Pancreas (tissue), 10 donors: ENCODE data around the gene PCDHGA3. TPM values are rescaled to one million over a fixed set of nuclear protein-coding genes. Genes with fewer than 3 reads are reported as not detected.
A peak's percentile ranks its signal among the peaks of the same experiment; 100 is the strongest.

Experiments used
- ATAC-seq, 4 donors: fragments of 200-7000 bp; cut with Tn5 transposase; one replicate each; pipeline versions ENCODE4 v1.8.0 to v1.9.1; 2020; ENCODE audit warnings: mild to moderate bottlenecking in 4 of 4, moderate library complexity in 4 of 4
- DNase-seq, 6 donors: peaks; one replicate each; pipeline ENCODE4 v3.0.0-alpha.2; 2020
- FAIRE-seq: peaks from 2 replicates; lab custom pipeline; 2012; peaks lifted over from hg19 to GRCh38; lab: Jason Lieb, UNC
- H3K27ac ChIP-seq, 4 donors: fragments of 200-600 bp; sonication (generic); 1 replicate in 3 of 4; 2 replicates in 1 of 4; pipeline versions ENCODE4 v1.5.0 to v1.8.0; 2020
- H3K27me3 ChIP-seq, 4 donors: fragments of 200-600 bp; one replicate each; pipeline ENCODE4 v1.8.0; 2021
- H3K36me3 ChIP-seq, 3 donors: fragments of 200-600 bp; sonication (generic) in 1 of 3; one replicate each; pipeline versions ENCODE4 v1.5.0 to v1.8.0; 2020 to 2021
- H3K4me1 ChIP-seq, 3 donors: fragments of 200-600 bp; one replicate each; pipeline ENCODE4 v1.8.0; 2021
- H3K4me3 ChIP-seq, 4 donors: fragments of 200-600 bp; sonication (generic) in 2 of 4; one replicate each; pipeline versions ENCODE4 v1.5.0 to v1.8.0; 2020 to 2021
- H3K9me3 ChIP-seq, 4 donors: fragments of 200-600 bp; one replicate each; pipeline ENCODE4 v1.8.0; 2021
- WGBS, 2 donors: extraction: QIAGEN DNeasy Blood & Tissue Kit; methylation state at CpG; one replicate each; pipeline ENCODE4 v1.1.7; 2013; 5-methylcytosine and 5-hydroxymethylcytosine counted together
- intact Hi-C, 3 donors: fragments of 100-400 bp; cut with DNase I; formaldehyde crosslinking; loops; one replicate each; pipeline versions ENCODE4 v1.11.1 to v1.14.2; 2022
- polyA plus RNA-seq, 2 donors: library from polyadenylated mRNA; stranded (reverse); fragments of 200-250 nt; gene quantifications; one replicate each; pipeline ENCODE4 v1.2.3, GENCODE V29; 2013
- total RNA-seq, 6 donors: library from RNA; stranded (reverse); fragmentation: NEBNext Ultra II Directional in 4 of 6; extraction: Animal tissue kit (Norgen Biotek cat#: 25700) in 4 of 6; gene quantifications; one replicate each; pipeline versions ENCODE4 v1.2.1 to v1.2.4, GENCODE V29; 2021 to 2023
- TF ChIP-seq, protein P1 (sequence below), 4 donors: fragments of 200-600 bp; sonication (generic) in 3 of 4; IDR thresholded peaks; one replicate each; pipeline versions ENCODE4 v1.5.0 to v1.8.0; 2021; ENCODE audit warnings: antibody characterized with exemption in 4 of 4
- donor health status: healthy with polysubstance abuse.
- donor health status: DM: no; HTN: no; CAD: no; lungs with moderate emphysema.
- donor health status: DM: no; HTN: no; CAD: no.
- donor health status: control.
- donor health status: control.
- donor health status: Bipolar disorder and iron deficiency.
- donor health status: DM: yes; HTN: yes; CAD: no.
- donor health status: DM: no; HTN: no; CAD: no.
- donor health status: DM: no; HTN: no; CAD: no.
- donor health status: DM: yes; HTN: yes; CAD: no.

Gene PCDHGA3
- total and polyA plus RNA-seq, 8 donors, result 0.52 to 2.4 (median 1.6) TPM

DNA sequence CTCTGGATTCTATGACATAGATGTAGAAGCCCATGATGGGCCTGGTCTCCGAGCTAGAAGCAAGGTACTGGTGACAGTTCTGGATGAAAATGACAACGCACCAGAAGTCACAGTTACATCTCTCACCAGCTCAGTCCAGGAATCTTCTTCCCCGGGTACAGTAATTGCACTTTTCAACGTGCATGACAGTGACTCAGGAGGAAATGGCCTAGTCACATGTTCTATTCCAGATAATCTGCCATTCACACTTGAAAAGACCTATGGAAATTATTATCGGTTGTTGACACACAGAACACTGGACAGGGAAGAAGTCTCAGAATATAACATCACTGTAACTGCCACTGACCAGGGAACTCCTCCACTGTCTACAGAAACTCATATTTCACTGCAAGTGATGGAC lies 12.5 kb downstream of the PCDHGA3 start:
- Histone ChIP-seq H3K4me1 (no peaks in the 10 kb centered on the region), H3K27ac (no peak overlapping the region), H3K27me3 (peaks cover 0 to 2% (median 0%) of the 10 kb centered on the region in 4 donors), H3K9me3 (peaks cover 0 to 14% (median 3%) of the 10 kb centered on the region in 4 donors), H3K4me3 (no peak overlapping the region), H3K36me3 (no peaks in the 10 kb centered on the region)
- ATAC-seq, result no peak
- DNase-seq, result no peak
- TF ChIP-seq, protein P1, sequence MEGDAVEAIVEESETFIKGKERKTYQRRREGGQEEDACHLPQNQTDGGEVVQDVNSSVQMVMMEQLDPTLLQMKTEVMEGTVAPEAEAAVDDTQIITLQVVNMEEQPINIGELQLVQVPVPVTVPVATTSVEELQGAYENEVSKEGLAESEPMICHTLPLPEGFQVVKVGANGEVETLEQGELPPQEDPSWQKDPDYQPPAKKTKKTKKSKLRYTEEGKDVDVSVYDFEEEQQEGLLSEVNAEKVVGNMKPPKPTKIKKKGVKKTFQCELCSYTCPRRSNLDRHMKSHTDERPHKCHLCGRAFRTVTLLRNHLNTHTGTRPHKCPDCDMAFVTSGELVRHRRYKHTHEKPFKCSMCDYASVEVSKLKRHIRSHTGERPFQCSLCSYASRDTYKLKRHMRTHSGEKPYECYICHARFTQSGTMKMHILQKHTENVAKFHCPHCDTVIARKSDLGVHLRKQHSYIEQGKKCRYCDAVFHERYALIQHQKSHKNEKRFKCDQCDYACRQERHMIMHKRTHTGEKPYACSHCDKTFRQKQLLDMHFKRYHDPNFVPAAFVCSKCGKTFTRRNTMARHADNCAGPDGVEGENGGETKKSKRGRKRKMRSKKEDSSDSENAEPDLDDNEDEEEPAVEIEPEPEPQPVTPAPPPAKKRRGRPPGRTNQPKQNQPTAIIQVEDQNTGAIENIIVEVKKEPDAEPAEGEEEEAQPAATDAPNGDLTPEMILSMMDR (IDR thresholded peaks at IDR 0.05), result no peak
- no peak for FAIRE-seq
- WGBS, 2 donors, result 67 to 68% methylated on average over 5 of the region's 5 CpGs
- intact Hi-C loops, result no loop called here

GRCh38 chr5:141356950-141357349 lies 13.3 kb downstream of the PCDHGA3 start:
- intact Hi-C loops, result no loop called here
- Histone ChIP-seq H3K9me3 (peaks cover 0 to 13% (median 0%) of the 10 kb centered on the region in 4 donors), H3K36me3 (no peaks in the 10 kb centered on the region), H3K4me1 (no peaks in the 10 kb centered on the region), H3K27ac (no peak overlapping the region), H3K4me3 (no peak overlapping the region), H3K27me3 (peaks cover 0 to 5% (median 0%) of the 10 kb centered on the region in 4 donors)
- TF ChIP-seq, protein P1 (IDR thresholded peaks at IDR 0.05), result no peak
- FAIRE-seq, result no peak
- no peak for DNase-seq
- WGBS, 2 donors, result 39 to 47% methylated on average over 19 of the region's 19 CpGs
- no peak for ATAC-seq

DNA sequence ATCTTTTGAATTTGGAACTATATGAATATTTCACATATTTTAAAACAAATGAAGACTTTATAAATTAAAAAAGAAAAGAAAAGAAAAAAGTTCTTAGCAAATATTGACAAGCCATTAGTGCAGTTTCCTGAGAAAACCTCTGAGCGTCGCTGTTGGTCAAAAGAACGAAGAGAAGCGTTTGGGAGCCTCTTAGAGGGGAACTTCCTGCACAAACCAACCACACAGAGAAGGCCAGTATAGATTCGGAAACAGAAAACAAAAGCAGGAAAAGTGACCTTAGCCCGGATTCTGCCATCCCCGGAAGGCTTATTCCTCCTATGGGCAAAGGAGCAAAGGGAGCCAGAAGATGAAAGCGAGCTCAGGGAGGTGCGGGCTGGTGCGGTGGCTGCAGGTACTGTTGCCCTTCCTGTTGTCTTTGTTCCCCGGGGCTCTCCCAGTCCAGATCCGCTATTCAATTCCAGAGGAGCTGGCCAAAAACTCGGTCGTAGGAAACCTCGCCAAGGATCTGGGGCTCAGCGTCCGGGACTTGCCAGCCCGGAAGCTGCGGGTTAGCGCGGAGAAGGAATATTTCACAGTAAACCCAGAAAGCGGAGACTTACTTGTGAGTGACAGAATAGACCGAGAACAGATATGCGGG lies 16.3 kb downstream of the PCDHGA3 start, which contains the start of gene PCDHGB2:
TSS of gene PCDHGB2 (plus strand) at position 205 of the 637 bp plus-strand sequence. CDS start at position 347, 142 bp downstream.
- DNase-seq (no peak), ATAC-seq (no peak), FAIRE-seq (no peak)
- Histone ChIP-seq H3K27ac (no peak within 1 kb of the TSS), H3K4me3 (peak within 1 kb of the TSS in 1 of 4 donors; percentile 10), H3K4me1 (no peaks in the 10 kb centered on the region), H3K9me3 (peaks cover 0 to 9% (median 0%) of the 10 kb centered on the region in 4 donors), H3K36me3 (no peaks in the 10 kb centered on the region), H3K27me3 (peaks cover 0 to 5% (median 0%) of the 10 kb centered on the region in 4 donors)
- TF ChIP-seq, protein P1 (IDR thresholded peaks at IDR 0.05), result no peak
- intact Hi-C loops, result loop anchor here in 1 of 3 donors (10.0 kb wide), 1 partner anchor 65 kb away; the partner anchor contains the start of gene PCDHGA11
- 14 to 17% methylated on average over 24 of the region's 24 CpGs for WGBS, 2 donors

- intact Hi-C loops, result loop anchor here in 1 of 3 donors (10.0 kb wide), 1 partner anchor 64 kb away; the partner anchor contains the start of gene PCDHGA11
- Histone ChIP-seq H3K4me3 (no peak overlapping the region), H3K9me3 (peaks cover 0 to 9% (median 0%) of the 10 kb centered on the region in 4 donors), H3K27me3 (peaks cover 0 to 5% (median 0%) of the 10 kb centered on the region in 4 donors), H3K36me3 (no peaks in the 10 kb centered on the region), H3K27ac (no peak overlapping the region), H3K4me1 (no peaks in the 10 kb centered on the region)
- TF ChIP-seq, protein P1 (IDR thresholded peaks at IDR 0.05), result no peak
- DNase-seq, result no peak
- no peak for FAIRE-seq
- WGBS, 2 donors, result 24 to 29% methylated on average over 15 of the region's 15 CpGs
- no peak for ATAC-seq
Measured at GRCh38 chr5:141360685-141361084, 17.1 kb downstream of the PCDHGA3 start.

GRCh38 chr5:141362719-141363118 lies 19.1 kb downstream of the PCDHGA3 start:
- FAIRE-seq (no peak), DNase-seq (no peak), ATAC-seq (no peak)
- Histone ChIP-seq H3K4me1 (no peaks in the 10 kb centered on the region), H3K36me3 (no peaks in the 10 kb centered on the region), H3K27me3 (peaks cover 0 to 5% (median 0%) of the 10 kb centered on the region in 4 donors), H3K4me3 (no peak overlapping the region), H3K27ac (no peak overlapping the region), H3K9me3 (peaks cover 0 to 6% (median 0%) of the 10 kb centered on the region in 4 donors)
- TF ChIP-seq, protein P1 (IDR thresholded peaks at IDR 0.05), result no peak
- intact Hi-C loops, result loop anchor here in 1 of 3 donors (10.0 kb wide), 1 partner anchor 62 kb away; the partner anchor contains the start of gene PCDHGA11
